Vagina (tissue), 2 donors: Measurements from ENCODE around the gene ZNF418.

ENCODE experiments used
- POLR2A ChIP-seq, 2 donors: fragments of 450-650 bp; IDR thresholded peaks; one replicate each; pipeline ENCODE4 v1.6.1; 2017; ENCODE audit warnings: antibody characterized with exemption in 2 of 2, mild to moderate bottlenecking in 2 of 2, moderate library complexity in 2 of 2
- POLR2AphosphoS5 ChIP-seq, 2 donors: sonication (generic); formaldehyde crosslinking; IDR thresholded peaks; one replicate each; pipeline ENCODE4 v1.9.0; 2017; ENCODE audit warnings: antibody characterized with exemption in 2 of 2, mild to moderate bottlenecking in 2 of 2, low read depth in 1 of 2; ENCODE audit not compliant: insufficient read depth in 1 of 2

GRCh38 chr19:57903618-57904184, 31.5 kb downstream of the ZNF418 start:
- TF ChIP-seq POLR2AphosphoS5 (IDR thresholded peaks at IDR 0.05; ENCODE audit: insufficient read depth in 1 of 2, low read depth in 1 of 2), result no peak
- TF ChIP-seq POLR2A (IDR thresholded peaks at IDR 0.05), result no peak
